HG02885 (cell line): ENCODE measurements around the gene ALDH2.
"Not testable (repeated sequence)": the region's sequence is repeated elsewhere in the genome, so short reads cannot be mapped to it uniquely, and the experiment has no call there.

Source experiments
- ATAC-seq: cut with Tn5 transposase; IDR thresholded peaks from one replicate; pipeline ENCODE4 v1.9.1; 2021; ENCODE audit warnings: mild to moderate bottlenecking; ENCODE audit not compliant: unreplicated experiment, poor library complexity

The ALDH2 gene

GRCh38 chr12:111758120-111758561 lies 8.6 kb upstream of the ALDH2 start:
- ATAC-seq, result no peak

- ATAC-seq, result no peak
These were observed 7.5 kb upstream of the ALDH2 start for GRCh38 chr12:111759271-111759670.

- ATAC-seq, result no peak
These were observed 6.7 kb upstream of the ALDH2 start for GRCh38 chr12:111759991-111760390.

- peak; percentile 38 for ATAC-seq
These were observed 5.6 kb upstream of the ALDH2 start for GRCh38 chr12:111761099-111761498.

GRCh38 chr12:111761706-111762105 lies 5.0 kb upstream of the ALDH2 start:
- ATAC-seq, result no peak

- not testable (repeated sequence) for ATAC-seq
These were observed 3.2 kb upstream of the ALDH2 start for GRCh38 chr12:111763552-111763951.

GRCh38 chr12:111764120-111764821 lies 2.5 kb upstream of the ALDH2 start:
- peak; percentile 47 for ATAC-seq

GRCh38 chr12:111767362-111768158 lies 827 bp downstream of the ALDH2 start:
- ATAC-seq, result no peak

- ATAC-seq, result no peak
These were observed 1.6 kb downstream of the ALDH2 start for GRCh38 chr12:111768159-111768895.

- no peak for ATAC-seq
These were observed 2.9 kb downstream of the ALDH2 start for GRCh38 chr12:111769599-111769998.

GRCh38 chr12:111773801-111774551 lies 7.2 kb downstream of the ALDH2 start:
- peak; percentile 62 for ATAC-seq

- ATAC-seq, result peak; percentile 66
These were observed 8.8 kb downstream of the ALDH2 start for GRCh38 chr12:111775205-111776193.

- ATAC-seq, result no peak
These were observed 10.2 kb downstream of the ALDH2 start for GRCh38 chr12:111776836-111777344.

GRCh38 chr12:111777345-111778045 lies 10.8 kb downstream of the ALDH2 start:
- ATAC-seq, result no peak

GRCh38 chr12:111780166-111780565 lies 13.4 kb downstream of the ALDH2 start:
- ATAC-seq, result no peak

GRCh38 chr12:111780615-111781014 lies 13.9 kb downstream of the ALDH2 start:
- ATAC-seq, result no peak

- no peak for ATAC-seq
These were observed 14.4 kb downstream of the ALDH2 start for GRCh38 chr12:111781085-111781658.

GRCh38 chr12:111783046-111783445 lies 16.3 kb downstream of the ALDH2 start:
- ATAC-seq, result no peak
